Glomerular visceral epithelial cell (primary cell): ENCODE measurements around the gene STXBP4.
A peak's percentile ranks its signal among the peaks of the same experiment; 100 is the strongest.

Source experiments
- DNase-seq: peaks from one replicate; pipeline ENCODE4 v3.0.0-alpha.2; 2016; ENCODE audit errors: extremely low spot score

STXBP4 gene

DNA sequence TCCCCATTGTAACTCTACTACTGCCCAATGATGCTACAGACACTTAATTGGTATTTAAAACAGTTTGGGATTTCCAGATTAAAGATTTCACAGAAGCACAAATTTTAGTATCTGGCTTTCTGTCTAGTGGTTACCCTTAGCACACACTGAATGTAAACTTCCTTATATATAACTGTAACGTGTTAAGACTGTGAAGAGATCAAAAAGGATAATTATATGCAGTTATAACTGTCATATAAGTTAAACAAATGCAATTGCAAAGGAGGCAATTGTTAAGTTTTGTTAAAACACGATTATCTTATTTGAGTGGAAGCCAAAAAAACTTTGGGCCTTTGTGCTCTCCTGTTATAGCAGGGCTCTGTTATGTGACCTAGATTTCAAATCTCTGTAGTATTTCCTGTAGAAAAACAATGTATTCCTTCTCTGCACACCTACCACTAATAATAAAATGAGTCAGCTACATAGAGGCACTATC lies 147.9 kb downstream of the STXBP4 start:
- DNase-seq: no peak

DNA sequence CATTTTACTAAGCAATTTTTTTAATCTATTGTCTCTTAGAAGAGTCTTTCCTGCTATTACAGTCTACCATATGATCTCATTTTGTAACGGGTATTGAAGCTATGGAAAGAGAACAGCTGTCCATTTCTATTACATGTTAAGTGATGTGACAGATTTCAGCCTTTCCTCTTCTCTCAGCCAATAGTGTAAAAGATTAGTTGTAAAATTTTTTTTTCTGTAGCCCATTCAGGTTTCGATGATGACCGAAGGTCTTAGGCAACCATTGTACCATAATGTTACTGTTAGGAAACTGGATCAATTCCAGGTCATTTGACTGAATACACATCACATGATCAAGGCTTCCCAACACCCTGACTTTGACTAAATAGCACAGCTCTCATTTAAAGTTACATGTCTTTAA lies 148.6 kb downstream of the STXBP4 start:
- DNase-seq: no peak

DNA sequence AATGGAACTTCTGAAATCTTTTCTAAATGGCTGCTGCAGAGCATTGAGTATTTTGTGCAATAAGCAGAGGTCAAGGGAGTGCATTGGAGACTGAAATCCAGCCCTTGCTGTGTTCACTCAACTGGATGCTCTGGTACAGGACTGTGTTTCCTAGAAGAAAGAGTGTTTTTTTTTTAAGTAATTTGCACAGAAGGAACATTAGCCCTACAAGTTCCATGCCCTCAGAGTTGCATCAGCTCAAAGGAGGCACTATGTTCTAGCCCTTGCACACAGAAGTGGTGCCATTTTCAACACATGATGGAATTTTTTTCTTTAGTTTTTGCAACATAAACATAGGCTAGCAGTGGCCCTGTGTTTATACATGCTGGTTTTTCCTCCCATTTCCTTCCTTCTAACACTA lies 152.1 kb downstream of the STXBP4 start:
- no peak for DNase-seq

DNA sequence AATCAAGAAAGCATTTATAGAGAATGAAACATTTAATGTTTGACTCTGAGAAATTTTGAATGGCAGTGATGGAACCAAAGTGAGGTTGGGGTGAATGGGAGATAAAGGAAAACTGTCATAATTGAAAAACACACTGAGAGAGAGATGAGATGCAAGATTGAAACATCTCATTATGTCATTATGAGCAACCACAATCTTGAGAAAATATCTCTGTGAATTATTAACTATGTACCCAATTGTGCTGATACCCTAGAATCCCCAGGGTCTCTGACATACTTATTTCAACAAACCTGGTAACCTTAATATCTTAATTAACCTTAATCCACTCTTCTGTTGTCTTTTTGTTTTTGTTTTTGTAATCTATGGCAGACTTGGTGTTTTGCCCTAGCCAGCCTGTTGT lies 152.7 kb downstream of the STXBP4 start:
- no peak for DNase-seq

DNA sequence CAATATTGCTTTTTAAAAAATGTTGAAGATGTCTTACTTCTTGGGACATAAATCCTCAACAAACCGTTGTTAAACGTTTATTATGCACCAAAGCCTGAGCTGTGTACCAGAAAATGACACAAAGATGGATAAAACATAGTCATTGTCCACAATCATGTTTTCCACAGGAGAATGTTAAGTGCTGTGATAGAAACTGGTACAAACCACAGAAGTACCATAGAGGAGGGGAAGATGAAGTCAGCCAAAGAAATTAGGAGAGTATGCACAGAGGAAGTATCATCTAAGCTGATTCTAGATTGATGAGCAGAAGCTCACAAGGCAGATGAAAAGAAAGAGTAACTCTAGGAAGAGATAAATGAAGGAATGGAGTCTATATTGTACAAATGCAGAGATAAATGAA lies 153.5 kb downstream of the STXBP4 start:
- no peak for DNase-seq

DNA sequence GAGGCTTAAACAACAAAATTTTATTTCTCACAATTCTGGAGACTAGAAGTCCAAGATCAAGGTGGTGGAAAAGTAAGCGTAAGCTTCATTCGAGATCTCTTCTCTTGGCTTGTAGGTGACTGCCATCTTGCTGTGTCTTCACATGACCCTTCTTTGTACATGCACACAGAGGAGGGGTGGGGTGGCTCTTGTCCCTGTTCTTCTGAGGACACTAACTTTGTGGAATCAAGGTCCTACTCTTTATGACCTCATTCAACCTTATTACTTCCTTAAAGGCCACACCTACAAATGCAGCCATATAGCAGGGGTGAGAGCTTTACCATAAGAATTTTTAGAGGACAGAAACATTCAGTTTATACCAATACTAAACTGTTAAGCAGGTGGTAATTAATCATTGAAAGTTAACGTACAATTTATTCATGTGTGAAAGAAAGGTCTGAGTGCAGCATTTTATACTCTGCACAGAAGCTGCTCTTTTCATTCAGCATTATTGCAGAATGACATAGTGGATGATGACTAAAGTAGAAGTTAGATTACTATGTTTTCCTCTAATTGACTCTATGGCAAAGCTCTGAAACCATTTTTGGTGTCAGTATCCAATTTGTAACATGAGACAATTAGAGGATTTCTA lies 156.3 kb downstream of the STXBP4 start:
- no peak for DNase-seq

DNA sequence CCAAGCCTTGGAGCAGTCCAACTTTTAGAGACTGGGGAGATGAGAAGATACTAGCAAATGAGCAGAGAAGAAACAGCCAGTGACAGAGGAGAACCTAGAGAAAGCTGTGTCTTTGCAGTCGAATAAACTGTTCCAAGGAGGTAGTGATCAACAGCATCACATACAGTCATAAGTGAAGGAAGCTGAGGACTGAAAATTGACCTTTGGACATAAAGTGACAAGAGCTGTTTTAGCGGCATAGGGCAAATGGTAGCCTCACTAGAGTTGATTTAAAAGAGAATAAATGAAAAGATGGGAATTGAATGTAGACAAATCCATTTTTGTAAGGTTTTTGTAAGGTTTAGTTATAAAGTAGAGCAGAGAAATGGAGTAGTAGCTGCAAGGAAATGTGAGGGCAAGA lies 165.0 kb downstream of the STXBP4 start:
- no peak for DNase-seq

DNA sequence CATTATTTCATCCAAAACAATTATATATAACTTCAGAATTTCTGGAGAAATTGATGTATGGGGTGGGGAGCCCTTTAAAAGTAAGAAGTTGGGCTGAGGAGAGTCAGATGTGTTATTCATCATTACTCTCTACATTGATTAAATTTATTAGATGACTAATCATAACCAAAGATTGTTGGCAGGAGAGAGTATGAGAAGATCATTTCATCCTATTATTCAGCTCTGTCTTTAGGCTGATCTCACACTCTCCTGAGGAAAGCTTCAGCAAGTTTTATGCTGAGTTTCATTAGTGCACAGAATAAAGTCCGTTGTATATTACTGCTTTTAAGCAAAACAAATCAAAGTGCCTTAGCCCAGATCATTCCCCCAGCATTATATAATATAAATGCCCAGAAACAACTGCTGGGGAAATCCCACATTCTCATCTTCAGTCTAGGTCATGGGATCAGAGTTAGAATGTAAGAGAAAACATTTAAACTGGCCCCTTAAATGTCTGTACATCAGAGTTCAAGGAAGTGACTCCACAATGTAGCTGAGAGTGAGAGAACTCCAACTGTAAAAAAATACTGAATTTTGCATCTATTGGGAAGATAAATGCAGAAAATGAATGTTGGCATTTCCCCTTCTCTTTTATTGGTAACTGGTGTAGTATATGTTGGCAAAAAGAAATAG lies 166.1 kb downstream of the STXBP4 start:
- no peak for DNase-seq

DNA sequence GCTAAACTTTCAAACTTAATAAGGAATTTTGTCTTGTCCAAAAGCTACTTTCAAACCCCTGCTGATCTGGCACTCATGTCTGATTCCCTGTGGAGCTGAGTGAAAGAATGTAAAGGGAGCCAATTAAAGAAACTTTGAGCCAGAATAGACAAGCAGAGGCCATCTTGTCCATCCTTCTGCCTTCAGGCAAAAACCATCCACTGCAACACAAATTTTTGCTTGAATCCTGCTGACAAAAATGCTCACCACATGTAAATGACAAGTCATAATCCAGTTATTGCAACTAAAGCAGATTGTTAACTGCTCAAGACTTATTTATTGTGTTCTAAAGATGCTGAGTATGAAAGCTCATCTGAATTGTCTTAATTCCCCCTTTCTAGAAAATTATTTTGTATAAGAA lies 172.2 kb downstream of the STXBP4 start:
- DNase-seq: no peak

DNA sequence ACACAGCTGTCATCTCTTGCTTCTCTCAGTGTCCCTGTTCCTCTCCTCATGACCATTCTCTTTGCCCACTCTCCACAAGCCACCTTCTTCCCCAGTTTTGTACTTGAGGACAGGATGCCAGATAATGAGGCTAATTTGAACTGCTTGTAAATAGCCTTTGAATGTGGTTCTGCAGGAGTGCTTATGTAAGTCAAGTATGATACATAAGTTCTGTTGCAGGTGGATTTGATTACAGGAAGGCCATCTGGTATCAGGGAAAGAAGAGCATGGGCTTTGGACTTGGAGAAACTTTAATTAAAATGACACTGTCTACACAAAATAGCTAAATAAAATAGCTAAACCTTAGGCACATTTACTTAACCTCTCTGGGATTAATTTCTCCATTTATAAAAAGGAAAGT lies 176.0 kb downstream of the STXBP4 start:
- DNase-seq: no peak

DNA sequence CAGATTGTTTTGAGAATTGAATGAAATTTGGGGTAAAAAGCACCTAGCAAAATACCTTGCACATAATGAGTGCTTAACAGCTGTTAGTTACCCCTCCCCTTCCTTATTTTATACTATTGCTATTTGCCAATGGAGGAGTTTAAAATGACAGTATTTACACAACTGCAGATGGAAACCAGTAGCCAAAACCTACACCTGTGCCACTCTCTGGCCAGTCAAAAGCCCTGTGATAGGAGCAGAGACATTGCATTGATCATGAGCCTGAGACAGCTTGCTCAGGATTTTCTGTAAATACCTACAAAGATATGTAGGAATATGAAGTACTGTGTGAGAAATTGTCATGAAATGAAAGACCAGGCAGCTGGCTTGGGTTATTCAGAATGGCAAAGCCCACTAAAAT lies 180.9 kb downstream of the STXBP4 start:
- DNase-seq: no peak

DNA sequence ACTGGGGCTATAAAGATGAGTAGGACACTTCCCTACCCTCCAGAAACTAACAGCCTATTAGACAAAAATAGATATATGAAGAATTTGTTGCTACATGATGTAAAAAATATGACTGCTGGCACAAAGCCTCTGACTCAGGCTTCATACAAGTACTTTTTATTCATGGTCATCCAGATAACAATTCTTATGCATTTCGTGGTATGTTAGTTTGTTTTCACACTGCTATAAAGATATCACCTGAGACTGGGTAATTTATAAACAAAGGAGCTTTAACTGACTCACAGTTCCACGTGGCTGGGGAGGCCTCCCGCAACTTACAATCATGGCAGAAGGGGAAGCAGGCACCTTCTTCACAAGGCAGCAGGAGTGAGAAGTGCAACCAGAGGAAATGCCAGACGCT lies 183.7 kb downstream of the STXBP4 start:
- no peak for DNase-seq

DNA sequence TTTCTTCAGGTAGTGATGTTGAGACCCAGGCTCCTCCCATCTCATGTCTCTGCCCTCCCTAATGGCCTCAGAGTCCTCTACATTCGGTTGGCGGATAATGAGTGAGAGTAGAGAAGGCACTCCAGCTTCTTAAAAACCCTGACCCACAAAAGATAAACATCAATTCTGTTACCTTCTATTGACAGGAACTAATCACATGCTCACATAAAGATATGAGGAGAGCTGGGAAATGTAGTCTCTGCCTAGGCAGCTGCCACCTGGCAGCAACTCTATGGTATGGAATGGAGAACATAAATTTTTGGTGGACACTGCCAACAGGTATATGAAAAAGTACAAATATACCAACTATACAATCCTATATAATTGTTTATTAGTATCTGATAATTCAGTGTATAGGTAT lies 185.5 kb downstream of the STXBP4 start:
- DNase-seq: no peak

DNA sequence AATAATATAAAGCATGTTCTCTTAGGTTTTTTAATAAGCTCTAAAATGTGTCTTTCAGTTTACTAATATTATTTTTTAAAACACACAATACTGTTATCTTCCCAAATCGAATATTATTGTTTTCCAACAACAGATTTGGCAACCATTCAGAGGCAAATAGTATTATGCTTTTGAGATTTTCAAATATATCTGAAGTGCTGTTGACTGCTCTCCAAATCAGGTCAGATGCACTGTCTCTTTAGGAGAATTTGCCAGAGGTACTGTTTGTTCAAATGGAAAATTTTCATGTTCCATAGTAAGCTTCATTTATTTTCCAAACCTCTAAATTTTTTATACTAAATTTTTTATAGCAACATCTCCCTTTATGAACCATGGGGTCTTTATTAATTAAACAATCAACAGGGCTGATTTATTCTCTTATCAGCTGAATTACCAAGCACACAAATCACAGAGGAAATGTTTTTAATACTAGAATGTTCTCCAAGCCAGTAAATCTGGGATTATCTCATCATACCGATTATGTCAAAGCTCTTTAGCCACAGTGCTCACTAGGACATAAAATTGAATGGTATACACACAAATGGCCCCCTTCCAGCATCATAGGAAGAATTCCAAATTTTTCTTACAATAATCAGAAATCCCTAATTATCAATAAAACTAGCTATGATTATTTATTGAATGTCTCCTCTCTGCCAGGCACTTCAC lies 187.4 kb downstream of the STXBP4 start:
- DNase-seq: no peak

DNA sequence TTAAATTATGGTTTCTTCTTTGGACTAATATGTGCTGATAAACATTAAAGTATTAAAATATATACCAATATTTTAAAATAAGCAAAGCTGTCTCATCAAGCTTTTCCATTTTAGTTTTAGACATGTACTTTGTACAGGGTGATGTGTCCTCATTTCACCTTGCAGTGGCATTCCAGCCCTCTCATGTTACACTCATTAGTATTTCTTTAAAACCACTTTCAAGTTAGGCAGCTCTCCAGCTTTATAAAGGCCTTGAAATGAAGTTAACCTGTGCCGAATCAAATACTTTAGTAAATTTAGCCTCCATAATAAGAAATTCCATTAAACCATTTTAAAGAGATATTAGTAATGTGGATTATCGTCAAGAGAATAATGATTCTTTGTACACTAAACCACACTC lies 188.6 kb downstream of the STXBP4 start:
- DNase-seq: peak; percentile 9

DNA sequence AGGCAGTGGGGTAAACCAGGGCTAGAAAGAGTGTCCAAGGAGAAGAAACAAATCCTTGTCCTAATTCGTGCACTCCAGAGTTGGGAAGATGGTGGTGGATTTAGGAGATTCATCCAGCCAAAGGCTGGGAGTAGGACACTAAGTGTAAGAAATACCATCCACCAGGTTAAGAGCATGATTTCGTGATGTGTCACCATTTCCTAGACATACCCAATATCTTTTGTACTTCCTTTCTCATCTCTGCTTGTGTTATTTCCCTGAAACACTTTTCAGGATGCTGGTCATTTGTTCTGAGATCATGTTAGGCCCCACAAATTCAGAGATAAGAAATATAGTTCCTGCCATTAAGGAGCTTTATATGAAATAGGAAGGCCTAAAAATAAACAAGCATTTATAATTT lies 189.9 kb downstream of the STXBP4 start:
- DNase-seq: peak; percentile 35

DNA sequence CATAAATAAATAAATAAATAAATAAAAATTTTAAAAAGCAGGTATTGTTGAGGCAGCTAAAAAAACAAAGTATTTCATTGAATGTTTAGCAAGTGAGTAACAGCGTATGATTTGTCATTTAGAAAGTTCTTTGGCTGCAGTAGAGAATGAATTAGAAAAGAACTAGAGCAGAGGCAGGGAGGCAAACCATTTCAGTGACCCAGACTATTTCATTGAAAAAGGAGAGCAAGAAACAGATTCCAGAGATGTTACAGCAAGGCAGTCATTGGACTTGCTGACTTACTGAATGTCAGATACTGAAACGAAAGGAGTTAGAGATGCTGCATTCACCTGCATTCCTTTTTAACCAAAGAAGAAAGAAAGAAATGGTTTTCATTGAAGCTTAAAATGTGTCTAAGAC lies 190.7 kb downstream of the STXBP4 start:
- DNase-seq: no peak

DNA sequence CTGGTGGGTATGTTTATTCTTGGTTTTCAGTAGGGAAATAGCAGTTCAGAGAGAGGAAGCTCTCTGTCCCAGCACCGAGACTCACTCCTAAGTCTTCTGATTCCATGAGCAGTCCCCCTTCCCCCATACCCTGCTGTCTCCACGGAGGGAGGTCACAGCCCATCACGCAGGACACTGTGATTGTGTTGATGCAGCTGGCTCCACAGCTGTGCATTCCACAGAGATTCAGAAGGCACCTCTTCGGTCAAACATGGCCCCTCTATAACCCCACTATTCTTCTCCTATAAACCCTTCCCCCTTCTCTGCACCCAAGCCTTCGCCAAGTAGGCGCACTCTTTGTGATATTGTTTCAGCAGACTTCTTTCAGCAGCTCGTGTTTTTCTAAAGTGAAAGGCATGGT lies 191.9 kb downstream of the STXBP4 start:
- no peak for DNase-seq

DNA sequence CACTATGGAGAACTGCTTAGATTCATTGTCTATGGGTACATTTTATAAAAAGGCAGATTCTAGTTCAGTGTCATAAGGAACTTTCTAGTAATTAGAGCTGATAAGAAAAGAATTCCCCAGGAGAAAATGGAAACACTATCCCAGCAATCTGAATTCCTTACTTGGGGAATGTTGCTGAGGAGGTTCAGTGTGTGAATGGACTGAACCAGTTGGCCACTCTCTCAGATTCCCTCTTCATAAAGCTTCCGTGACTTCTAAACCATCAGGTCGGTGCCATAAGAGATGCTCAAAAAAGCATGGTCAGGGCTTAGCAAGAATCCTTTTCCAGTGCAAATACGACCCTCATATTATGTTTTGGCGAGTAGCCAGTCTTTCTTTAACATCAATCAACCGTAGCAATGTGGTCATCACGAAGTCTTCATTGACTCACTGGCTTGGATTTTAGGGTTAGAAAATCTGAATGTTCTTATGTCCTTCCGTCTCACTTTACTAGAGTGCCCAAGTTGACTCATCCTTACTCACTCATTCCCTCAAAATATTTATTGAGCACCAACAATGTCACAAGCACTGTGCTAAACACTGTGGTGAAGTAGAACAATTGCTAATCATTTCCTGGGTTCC lies 193.5 kb downstream of the STXBP4 start:
- DNase-seq: peak; percentile 86

DNA sequence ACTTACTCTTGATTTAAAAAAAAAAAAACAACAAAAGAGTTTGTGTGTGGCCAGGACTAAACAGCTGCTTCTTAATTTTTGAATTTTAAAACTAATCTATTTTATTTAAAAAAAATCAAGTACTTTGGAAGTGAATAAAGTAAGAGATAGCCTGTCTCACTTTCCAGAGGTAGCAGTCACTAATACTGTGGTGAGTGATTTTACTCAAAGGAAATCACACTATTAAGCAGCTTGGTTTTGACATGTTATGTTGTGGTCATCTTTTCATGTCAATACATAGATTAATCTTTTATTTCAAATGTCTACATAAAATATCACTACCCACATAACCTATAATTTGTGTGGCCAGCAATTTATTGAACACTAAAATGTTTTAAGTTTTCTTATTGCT lies 194.0 kb downstream of the STXBP4 start:
- DNase-seq: no peak

DNA sequence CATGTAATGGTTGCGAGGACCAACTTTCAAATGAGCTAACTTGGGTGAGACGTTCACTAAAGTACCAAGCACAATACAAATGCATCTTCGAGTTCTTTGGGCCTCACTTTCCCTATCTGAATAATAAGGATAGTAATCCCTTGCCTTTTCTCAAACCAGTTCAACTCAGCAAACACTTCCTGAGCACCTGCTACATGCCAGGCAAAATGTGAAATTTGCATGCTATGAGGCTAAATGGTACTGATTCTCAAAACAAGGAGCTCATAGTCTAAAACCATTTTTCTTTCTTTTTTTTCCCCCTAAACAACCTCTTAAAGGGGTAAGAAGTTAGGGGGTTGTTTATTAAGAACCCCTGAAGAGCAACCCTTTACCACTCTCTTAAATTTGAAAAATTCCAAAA lies 194.8 kb downstream of the STXBP4 start:
- no peak for DNase-seq

DNA sequence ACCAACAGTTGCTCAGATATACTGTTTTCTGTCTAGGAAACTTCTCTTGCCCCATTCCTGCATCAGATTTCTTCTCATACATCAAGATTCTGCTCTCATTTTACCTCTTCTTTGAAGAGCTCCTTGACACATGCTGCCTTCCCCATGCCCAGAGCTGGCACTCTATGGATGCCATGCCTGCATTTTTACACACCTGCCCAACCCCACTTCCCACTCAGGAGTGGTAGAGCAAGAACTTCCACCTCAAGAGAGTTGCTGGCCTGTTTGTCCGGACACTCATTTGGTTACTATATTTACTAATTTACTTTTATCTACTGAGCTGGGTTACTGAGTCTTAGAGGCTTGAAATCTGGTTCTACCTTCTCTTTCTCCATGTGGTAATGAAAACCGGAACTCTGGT lies 197.9 kb downstream of the STXBP4 start:
- DNase-seq: no peak
